ENCODE data around the gene CES4A.

DNA sequence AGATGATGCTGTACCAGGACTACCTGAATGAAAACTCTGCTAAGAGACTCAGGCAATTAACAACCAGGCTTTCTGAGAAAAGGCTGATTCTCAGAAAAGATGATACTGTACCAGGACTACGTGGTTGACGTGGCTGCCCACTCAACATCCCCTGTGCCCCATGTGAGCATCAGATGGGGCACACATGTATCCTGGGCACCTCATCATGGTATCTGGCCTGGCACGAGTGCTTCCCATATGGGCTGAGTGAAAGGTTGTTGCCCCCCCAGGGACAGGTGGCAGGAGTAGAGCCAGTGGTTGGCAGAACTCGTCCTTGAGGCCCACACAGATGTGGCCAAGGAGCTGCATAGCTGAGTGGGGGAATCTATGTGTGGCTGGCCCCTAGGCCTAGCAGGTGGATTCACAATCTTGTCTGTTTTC lies 3.5 kb upstream of the CES4A start:
- TF ChIP-seq POLR2A (IDR thresholded peaks at IDR 0.05; ENCODE audit: low read depth, low read length) = no peak
- TF ChIP-seq TAF1 (IDR thresholded peaks at IDR 0.05; ENCODE audit: borderline replicate concordance, low read depth, low read length) = no peak

All from GM12892 (cell line).